HL-60 (cell line): ENCODE data around the gene ABCC5.

ENCODE experiments used
- DNase-seq, 2 experiments: peaks; one replicate each; pipeline ENCODE4 v3.0.0-alpha.2; 2010 to 2020; ENCODE audit warnings: low read depth in 1 of 2, low spot score in 1 of 2
- H3K27ac ChIP-seq: fragments of 250-450 bp; sonication (Bioruptor Pico); replicated peaks from 2 replicates; pipeline ENCODE4 v1.5.1; 2020; ENCODE audit warnings: mild to moderate bottlenecking, moderate library complexity
- H3K27me3 ChIP-seq: fragments of 250-450 bp; sonication (Bioruptor Pico); 2 replicates; pipeline ENCODE4 v1.5.1; 2021; ENCODE audit warnings: mild to moderate bottlenecking, moderate library complexity; ENCODE audit not compliant: insufficient read depth, poor library complexity, severe bottlenecking
- H3K4me3 ChIP-seq: replicated peaks from 2 replicates; pipeline ENCODE4 v1.5.1; 2011; ENCODE audit warnings: mild to moderate bottlenecking, control low read depth, low read length; ENCODE audit not compliant: insufficient read depth
- GABPA ChIP-seq: IDR thresholded peaks from 2 replicates; pipeline ENCODE4 v1.6.1; 2012; ENCODE audit warnings: low read depth
- POLR2AphosphoS5 ChIP-seq: IDR thresholded peaks from 2 replicates; pipeline ENCODE4 v1.6.1; 2012; ENCODE audit warnings: low read depth
- SPI1 ChIP-seq: IDR thresholded peaks from 2 replicates; pipeline ENCODE4 v1.6.1; 2012; ENCODE audit warnings: low read depth, mild to moderate bottlenecking, borderline replicate concordance
- TF ChIP-seq, protein P1 (sequence below): IDR thresholded peaks from 2 replicates; pipeline ENCODE4 v1.6.1; 2012; ENCODE audit warnings: low read depth; ENCODE audit not compliant: insufficient replicate concordance
- TF ChIP-seq, protein P2 (sequence below): IDR thresholded peaks from one replicate; pipeline ENCODE4 v1.5.1; 2011; ENCODE audit warnings: low read length, control low read depth, inconsistent platforms; ENCODE audit not compliant: insufficient read depth

The ABCC5 gene

DNA sequence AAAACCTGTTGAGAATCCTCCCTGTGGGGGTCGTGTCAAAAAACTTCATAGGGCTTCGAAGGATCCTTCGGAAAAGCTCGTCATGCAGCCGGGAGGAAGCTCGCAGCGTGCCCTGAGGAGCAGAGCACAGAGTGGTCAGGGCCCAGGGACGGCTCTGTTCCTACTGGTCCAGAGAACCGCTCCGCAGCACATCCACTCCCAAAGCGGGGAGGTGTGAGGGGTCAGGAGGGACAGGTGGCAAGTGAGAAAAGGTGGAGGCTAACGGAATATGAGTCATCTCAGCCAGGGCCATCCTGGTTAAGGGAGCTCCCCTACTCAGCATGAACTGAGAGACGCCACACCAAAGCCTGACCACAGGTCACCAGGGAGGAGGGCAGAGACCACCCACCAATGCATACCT, 66.2 kb downstream of the ABCC5 start:
- H3K4me3 ChIP-seq: no peak overlapping the region
- DNase-seq: no peak
- no peak overlapping the region for H3K27ac ChIP-seq
- H3K27me3 ChIP-seq: no peaks in the 10 kb centered on the region
- TF ChIP-seq POLR2AphosphoS5 (no peak), GABPA (no peak), SPI1 (no peak)
- TF ChIP-seq, protein P1, sequence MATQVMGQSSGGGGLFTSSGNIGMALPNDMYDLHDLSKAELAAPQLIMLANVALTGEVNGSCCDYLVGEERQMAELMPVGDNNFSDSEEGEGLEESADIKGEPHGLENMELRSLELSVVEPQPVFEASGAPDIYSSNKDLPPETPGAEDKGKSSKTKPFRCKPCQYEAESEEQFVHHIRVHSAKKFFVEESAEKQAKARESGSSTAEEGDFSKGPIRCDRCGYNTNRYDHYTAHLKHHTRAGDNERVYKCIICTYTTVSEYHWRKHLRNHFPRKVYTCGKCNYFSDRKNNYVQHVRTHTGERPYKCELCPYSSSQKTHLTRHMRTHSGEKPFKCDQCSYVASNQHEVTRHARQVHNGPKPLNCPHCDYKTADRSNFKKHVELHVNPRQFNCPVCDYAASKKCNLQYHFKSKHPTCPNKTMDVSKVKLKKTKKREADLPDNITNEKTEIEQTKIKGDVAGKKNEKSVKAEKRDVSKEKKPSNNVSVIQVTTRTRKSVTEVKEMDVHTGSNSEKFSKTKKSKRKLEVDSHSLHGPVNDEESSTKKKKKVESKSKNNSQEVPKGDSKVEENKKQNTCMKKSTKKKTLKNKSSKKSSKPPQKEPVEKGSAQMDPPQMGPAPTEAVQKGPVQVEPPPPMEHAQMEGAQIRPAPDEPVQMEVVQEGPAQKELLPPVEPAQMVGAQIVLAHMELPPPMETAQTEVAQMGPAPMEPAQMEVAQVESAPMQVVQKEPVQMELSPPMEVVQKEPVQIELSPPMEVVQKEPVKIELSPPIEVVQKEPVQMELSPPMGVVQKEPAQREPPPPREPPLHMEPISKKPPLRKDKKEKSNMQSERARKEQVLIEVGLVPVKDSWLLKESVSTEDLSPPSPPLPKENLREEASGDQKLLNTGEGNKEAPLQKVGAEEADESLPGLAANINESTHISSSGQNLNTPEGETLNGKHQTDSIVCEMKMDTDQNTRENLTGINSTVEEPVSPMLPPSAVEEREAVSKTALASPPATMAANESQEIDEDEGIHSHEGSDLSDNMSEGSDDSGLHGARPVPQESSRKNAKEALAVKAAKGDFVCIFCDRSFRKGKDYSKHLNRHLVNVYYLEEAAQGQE: no peak
- TF ChIP-seq, protein P2, sequence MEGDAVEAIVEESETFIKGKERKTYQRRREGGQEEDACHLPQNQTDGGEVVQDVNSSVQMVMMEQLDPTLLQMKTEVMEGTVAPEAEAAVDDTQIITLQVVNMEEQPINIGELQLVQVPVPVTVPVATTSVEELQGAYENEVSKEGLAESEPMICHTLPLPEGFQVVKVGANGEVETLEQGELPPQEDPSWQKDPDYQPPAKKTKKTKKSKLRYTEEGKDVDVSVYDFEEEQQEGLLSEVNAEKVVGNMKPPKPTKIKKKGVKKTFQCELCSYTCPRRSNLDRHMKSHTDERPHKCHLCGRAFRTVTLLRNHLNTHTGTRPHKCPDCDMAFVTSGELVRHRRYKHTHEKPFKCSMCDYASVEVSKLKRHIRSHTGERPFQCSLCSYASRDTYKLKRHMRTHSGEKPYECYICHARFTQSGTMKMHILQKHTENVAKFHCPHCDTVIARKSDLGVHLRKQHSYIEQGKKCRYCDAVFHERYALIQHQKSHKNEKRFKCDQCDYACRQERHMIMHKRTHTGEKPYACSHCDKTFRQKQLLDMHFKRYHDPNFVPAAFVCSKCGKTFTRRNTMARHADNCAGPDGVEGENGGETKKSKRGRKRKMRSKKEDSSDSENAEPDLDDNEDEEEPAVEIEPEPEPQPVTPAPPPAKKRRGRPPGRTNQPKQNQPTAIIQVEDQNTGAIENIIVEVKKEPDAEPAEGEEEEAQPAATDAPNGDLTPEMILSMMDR: no peak

- H3K27me3 ChIP-seq: no peaks in the 10 kb centered on the region
- DNase-seq: no peak
- H3K27ac ChIP-seq: no peak overlapping the region
- no peak for TF ChIP-seq POLR2AphosphoS5
- TF ChIP-seq, protein P1: peak; percentile 79
- no peak overlapping the region for H3K4me3 ChIP-seq
Observed at GRCh38 chr3:183949690-183950089, 68.0 kb downstream of the ABCC5 start.

- Histone ChIP-seq H3K4me3 (no peak overlapping the region), H3K27me3 (no peaks in the 10 kb centered on the region), H3K27ac (no peak overlapping the region)
- TF ChIP-seq, protein P1: no peak
- TF ChIP-seq POLR2AphosphoS5 (no peak), SPI1 (no peak), GABPA (no peak)
- TF ChIP-seq, protein P2: no peak
- DNase-seq: no peak
Observed at GRCh38 chr3:183946037-183946436, 71.6 kb downstream of the ABCC5 start.

GRCh38 chr3:183944775-183945174, 72.9 kb downstream of the ABCC5 start:
- Histone ChIP-seq H3K4me3 (no peak overlapping the region), H3K27ac (no peak overlapping the region), H3K27me3 (no peaks in the 10 kb centered on the region)
- TF ChIP-seq SPI1: peak; percentile 82
- no peak for TF ChIP-seq POLR2AphosphoS5
- DNase-seq: peak; percentile 16 to 70
